Measurements from ENCODE around the gene SELE. TPM values are rescaled to one million over a fixed set of nuclear protein-coding genes. Genes with fewer than 3 reads are reported as not detected.

The SELE gene
- 1.5 and 5.3 TPM in 2 replicates for total RNA-seq

DNA sequence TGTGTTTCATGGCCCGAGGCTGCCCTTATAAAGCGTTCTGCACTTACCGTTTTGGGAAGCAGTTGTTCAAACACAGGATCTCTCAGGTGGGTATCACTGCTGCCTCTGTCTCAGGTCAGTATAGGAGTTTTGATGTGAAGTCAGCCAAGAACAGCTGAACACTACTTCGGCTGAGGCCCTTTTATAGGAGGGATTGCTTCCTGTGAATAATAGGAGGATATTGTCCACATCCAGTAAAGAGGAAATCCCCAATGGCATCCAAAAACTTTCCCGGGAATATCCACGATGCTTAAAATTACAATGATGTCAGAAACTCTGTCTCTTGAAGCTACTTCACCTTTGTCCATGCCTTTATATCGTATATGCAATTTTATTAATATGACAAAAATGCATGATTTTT lies at the start of gene SELE:
SELE (minus strand) TSS at position 156 of the 400 bp plus-strand sequence. CDS start 467 bp downstream, outside the sequence.

GRCh38 chr1:169711469-169712308 lies 22.2 kb downstream of the SELE start, which contains the start of gene SELL:
Gene SELL, minus strand, starts transcription at chr1:169711620. Its CDS starts 122 bp downstream, at chr1:169711498.

Other genes starting within 250 kb of the SELE start
- gene SLC19A2, start 248.1 kb downstream of the SELE start, total RNA-seq: 2.4 and 3.3 TPM in 2 replicates
- gene F5, start 147.6 kb downstream of the SELE start, total RNA-seq: under 0.01 TPM in 1 of 2 replicates, not detected in the other
- 0.34 and 0.54 TPM in 2 replicates for gene SELP, start 104.0 kb downstream of the SELE start, total RNA-seq
- gene SELL, start 22.5 kb downstream of the SELE start, total RNA-seq: under 0.01 and 0.60 TPM in 2 replicates
- gene METTL18, start 60.8 kb upstream of the SELE start, total RNA-seq: 5.6 and 6.3 TPM in 2 replicates
- 8.2 and 11.1 TPM in 2 replicates for gene SCYL3, start 159.8 kb upstream of the SELE start, total RNA-seq